ENCODE results near the gene NADSYN1.

The NADSYN1 gene

DNA sequence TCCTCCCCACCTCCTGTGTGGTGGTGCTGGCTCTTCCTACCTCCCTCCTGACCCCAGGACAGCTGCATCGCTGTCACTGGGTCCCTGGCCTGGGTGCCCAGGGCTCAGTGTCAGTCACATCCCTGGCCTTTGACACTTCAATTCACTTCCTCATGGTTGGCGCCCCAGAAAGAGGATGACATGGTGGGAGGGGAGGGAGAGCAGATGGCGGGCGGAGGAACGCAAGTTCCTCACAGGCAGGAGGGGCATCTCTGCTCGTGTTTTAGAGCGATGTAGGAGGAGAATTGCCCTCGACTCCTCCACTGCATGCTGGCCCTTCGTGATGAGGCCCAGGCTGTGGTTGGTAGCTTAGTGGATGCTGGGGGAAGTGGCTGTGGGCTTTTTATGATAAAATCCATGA lies 38.9 kb downstream of the NADSYN1 start:
- no peak for DNase-seq

DNA sequence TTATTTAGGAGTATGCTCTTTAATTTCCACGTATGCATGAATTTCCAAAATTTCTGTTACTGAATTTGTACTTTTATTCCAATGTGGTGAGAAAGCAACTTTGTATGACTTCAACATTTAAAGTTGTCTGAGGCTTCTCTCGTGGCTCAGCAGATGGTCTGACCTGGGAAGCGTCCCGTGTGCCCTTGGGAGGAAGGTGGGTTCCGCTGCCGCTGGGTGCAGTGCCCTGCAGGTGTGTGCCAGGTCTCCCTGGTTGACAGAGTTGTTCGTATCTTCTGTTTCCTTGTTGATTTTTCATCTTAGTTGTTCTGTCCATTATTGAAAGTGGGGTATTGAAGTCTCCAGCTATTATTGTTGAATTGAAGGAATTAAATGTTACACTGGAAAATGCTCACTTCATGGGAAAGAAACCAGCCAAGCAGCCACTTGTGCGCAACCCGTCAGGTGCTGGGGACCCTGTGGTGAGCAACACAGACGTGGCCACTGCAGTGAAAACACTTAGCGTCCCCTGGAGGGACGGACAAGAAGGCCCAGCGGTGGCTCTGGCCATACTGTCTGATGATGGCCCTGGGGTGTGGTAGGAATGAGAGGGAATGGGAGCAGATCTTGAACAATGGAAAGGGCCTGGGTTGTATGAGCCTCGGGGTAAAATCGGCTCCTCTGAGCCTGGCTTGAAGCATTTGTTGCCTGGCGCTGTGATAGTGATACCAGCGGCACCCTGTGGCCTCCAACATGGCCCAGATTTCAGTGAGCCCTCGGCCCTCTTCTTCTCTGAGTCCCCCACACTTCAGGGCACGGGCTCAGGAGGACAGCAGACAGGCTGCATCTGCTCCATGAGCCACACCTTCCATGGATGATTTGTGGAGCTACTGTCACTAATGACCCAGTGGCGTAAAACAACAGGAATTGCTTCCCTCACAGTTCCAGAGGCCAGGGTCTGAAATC lies 42.6 kb downstream of the NADSYN1 start:
- DNase-seq: no peak

DNA sequence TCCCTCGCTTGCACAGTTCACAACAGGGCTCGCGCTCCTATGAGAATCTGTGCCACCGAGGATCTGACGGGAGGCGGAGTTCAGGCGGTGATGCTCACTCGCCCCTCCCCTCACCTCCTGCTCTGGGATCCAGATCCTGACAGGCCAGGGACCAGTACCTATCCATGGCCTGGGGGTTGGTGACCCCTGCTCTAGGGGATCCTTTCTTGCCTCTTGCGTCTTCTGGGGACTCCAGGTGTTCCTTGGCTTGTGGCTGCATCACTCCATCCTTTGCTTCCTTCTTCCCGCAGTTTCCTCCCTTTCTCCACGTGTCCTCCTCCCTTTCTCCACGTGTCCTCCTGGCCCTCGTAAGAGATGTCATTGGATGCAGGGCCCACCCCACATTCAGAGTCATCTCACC lies 43.4 kb downstream of the NADSYN1 start:
- no peak for DNase-seq

DNA sequence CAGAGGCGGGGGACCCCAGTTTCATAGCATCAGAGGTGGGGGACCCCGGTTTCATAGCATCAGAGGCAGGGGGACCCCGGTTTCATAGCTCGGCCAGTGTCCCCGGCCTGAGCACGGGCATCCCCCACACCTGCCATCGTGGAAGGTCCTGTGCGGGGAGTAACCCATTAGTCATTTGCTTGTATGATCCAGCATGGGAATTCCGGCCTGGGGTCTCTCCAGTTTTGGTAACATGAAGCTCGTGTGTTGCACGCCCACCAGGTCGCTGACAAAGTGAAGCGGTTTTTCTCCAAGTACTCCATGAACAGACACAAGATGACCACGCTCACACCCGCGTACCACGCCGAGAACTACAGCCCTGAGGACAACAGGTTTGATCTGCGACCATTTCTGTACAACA lies 45.1 kb downstream of the NADSYN1 start:
- DNase-seq: no peak

DNA sequence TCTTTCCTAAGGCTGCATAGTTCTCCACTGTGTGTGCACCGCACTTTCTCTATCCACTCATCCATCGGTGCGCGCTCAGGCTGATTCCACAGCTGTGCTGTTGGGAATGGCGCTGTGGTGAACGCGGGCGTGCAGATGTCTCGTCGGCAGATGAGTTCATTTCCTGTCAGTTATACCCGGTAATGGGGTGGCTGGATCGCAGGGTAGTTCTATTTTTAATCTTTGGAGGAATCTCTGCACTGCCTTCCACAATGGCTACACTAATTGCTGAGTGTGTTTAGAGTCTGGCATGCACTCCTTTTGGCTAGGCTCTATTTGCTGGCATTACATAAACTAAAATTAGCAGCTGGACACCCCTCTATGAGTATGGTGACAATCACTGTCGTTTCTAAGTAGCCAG lies 46.1 kb downstream of the NADSYN1 start:
- DNase-seq: no peak

DNA sequence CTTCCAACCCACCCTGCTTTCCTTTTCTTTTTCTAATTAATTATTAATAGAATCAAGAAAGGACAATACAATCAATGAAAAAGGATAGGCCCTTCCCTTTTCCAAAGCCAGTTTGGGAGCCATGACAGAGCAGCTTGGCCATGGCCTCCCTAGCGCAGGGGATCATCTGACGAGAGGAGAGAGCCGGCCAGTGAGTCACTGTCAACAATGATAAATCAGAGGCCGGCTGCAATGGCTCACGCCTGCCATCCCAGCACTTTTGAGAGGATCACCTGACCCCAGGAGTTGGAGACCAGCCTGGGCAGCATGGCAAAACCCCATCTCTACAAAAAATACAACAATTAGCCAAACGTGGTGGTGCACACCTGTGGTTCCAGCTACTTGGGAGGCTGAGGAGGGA lies 46.5 kb downstream of the NADSYN1 start:
- DNase-seq: peak; percentile 56

DNA sequence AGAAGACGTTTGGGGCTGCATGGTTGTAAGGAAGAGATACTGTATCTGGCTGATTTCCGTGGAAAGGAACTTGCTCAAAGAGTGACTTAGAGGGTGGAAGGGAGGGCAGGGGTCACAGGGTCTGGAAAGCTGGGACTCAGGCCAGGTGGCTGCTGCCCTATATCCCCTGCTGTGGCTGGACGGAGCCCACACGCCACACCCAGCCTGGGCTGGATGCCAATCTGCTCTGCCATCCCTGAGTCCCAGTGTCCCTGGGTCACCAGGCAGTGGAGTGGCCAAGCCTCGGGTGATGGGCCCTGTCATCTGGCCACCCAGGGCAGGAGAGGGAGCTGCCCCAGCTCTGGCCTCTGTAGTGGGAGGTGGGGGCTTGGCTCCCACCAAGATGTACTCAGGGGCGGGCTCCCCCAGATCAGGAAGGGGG lies 47.6 kb downstream of the NADSYN1 start:
- no peak for DNase-seq

DNA sequence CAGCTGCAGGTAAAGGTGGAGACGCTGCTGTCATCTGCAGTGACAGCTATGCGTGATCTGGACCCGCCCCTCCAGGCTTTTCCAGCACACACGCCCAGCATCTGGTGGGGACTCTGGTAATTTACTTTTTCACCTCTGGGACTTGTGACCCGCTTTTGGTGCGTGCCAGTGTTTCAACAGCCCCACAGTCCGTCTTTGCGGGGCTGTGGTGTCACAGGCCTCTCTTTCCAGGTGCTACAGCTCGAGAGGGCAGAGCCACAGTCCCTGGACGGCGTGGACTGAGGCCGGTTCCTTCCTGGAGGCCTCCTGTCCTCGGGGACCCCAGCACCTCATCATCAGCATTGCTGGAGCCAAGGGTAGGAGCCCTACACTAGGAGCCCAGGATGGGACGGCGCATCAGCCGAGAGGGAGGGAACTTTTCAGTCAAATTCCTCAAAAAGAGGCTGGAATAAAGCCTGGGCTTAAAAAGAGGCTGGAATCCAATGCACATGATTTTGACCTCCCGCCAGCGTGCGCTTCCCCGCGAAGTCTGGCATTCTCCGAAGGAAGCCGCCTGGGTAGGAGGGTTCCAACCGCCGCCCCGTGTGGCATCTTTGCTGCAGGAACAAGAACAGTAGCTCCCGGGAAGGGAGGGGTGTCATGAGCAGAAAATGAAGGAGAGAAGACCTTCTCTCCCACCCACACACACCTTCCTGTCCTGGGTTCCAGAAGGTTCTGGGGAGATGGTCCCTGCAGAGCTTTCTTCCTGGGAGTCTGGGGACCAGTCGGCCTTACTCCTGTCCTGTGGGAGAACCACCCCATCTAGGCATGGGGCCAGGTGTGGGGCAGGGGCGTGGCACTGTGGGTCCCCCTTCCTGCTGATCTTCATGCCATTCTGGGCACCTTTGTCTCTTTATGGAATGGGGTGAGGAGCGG lies 48.3 kb downstream of the NADSYN1 start:
- no peak for DNase-seq

DNA sequence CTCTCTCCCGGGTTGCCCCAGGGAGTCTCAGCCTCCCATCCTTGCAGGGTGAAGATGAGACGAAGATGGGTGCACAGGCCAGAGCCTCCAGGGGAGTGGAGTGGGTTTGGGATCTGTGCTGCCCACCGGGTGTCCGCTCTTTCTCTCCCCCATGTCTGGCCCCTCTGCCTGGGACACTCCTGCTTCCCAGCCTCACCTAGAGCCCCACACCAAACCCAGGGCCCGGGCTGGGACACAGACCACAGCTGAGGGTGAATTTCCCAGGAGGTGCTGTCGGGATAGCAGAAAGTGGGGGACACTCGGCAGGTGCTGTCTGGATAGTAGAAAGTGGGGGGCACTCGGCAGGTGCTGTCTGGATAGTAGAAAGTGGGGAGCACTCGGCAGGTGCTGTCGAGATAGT lies 49.0 kb downstream of the NADSYN1 start:
- DNase-seq: no peak

DNA sequence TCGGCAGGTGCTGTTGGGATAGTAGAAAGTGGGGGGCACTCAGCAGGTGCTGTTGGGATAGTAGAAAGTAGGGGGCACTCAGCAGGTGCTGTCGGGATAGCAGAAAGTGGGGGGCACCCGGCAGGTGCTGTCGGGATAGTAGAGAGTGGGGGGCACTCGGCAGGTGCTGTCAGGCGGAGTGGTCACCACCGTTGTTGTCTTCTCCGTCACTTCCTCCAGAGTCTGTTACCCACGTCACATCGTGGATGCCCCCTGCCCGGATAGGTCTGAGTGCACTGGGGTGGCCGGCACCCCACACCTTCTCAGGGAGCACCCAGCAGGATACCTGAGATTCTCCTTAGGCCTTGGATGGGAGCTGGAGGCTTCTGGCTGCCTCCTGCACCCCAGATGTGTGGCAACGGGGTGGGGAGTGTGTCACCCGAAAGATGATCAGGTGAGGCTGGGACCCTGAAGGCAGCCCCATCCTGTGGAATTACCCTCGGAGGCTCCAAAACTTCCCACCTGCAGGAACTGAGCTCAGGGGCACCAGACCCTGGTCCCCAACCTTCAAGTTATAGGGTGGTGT lies 50.0 kb downstream of the NADSYN1 start:
- no peak for DNase-seq

DNA sequence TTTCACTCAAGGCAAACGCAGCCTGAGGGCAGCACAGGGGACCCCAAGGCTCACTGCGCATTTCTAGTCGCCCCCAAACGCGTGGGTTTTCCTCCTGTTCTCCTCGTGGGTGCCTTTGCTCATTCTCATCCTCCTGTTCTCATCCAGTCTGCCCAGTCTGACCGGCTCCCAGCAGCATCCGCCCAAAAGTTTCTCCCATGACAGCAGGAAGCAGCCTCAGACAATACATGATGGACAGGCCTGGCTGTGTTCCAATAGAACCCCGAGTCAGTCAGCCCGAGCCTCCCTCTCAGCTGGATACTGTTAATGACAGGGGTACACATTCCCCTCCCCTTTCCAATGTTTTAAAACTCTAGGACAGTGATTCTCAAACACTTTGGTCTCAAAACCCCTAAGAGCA lies 51.5 kb downstream of the NADSYN1 start:
- no peak for DNase-seq

DNA sequence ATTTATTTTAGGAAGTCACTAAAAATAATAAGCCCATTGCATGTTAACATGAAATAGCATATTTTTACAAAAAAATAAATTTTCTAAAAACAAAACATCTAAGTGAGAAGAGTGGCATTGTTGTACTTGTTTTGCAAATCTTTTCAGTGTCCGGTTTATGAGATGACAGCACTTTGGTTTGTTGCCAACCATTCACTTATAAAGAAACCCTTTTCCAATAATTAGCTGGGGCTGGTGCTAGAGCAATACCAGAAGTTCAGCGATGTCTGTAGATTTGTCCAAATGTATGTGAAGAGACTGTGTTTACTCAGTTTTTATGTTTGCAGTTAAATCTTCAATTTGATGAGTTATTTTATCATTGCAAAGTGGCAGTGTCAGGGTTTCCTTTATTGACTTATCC lies 52.0 kb downstream of the NADSYN1 start:
- DNase-seq: no peak

DNA sequence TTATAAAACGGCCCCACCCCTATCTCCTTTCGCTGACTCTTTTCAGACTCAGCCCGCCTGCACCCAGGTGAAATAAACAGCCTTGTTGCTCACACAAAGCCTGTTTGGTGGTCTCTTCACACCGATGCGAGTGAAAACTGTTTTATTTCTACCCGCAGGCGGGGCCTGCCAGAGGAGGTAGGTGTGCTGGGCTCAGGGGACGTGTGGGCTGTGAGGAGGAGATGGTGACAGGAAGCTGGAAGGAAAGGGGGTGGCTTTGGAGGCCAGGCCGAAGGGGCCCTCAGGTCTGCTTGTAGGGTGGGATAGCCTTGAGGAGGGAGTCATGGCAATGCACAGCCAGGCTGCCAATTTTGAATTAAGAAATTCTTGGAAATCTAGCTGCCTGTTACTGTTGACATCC lies 52.8 kb downstream of the NADSYN1 start:
- no peak for DNase-seq

DNA sequence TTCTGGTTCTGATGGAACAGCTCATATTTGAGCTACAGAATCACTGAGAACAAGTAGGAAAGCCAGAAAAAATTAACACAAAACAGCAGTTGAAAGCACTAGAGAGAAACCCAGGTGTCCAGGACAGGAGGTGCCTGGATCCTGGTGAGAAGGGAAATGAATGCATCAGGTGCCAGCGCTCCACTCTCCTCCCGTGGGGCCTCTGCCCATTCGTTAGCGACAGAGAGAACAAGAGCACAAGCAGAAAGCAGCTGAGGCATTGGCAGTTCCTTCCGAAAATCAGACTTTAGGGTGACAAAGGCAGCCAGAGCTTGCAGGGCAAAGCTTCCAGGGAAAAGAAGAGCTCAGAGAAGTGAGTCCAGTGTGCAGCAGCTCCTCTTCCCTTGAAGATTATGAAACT lies 54.1 kb downstream of the NADSYN1 start:
- no peak for DNase-seq

DNA sequence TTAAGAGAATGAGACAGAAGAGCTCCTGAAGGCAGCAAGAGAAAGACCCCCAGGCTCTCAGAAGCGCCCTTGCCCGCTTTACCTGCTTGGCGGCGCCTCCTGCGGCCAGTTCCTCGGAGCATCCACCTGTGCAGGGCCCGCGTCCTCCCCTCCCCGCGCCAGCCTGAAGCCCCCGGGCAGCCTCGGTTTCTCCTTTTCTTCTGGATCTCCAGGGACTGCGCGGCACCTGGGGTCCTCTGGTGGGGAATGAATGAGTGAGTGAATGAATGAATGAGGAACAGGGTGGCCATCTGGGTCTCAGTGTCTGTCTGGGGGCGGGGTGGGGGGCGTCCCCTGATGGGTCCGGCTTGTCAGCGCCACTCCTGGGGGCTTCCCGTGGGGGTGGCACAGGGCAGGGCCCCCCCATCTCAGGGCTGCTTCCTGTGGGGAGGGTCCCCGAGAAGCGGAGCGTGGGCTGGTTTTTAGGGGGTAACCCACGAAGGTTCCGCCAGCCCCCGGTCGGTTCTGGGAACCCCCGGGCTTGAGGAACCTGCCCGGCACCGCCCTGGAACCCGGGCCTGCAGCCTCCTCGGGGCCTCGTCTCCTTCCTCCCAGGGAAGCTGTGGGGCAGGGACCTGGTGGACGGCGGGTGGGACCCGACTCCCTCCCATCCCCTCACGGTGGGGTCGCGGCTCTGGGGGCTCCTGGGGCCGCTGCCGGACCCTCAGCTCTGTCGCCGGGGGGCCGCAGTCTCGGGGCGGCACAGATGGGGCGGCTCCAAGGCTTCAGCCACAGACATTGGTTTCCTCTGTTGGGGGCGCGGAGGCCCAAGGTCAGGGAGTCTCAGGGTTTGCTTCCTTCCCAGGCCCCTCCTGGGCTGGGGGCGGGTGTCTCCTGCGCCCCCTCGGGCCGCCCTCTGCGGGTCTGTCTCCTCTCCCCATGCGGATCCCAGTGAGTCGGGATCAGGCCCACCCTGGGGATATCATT lies 65.8 kb downstream of the NADSYN1 start:
- no peak for DNase-seq

DNA sequence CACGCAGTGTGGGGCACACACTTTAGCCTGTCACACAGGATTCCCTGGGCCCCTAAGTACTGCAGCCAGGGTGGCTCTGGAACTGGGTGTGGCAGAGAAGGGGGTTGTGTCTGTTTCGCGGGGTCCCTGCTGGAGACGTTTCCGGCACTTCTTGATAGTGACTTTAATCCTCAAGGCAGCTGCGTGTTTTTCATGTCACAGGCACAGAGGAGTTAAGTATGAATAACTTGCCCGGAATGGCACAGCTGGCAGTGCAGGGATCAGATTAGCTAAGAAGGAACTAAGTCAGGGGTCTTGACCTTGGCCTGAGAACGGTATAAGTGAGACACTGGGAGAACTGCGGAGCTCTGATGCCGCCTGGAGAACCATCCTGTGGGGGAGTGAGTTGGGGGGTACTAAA lies 66.5 kb downstream of the NADSYN1 start:
- no peak for DNase-seq

DNA sequence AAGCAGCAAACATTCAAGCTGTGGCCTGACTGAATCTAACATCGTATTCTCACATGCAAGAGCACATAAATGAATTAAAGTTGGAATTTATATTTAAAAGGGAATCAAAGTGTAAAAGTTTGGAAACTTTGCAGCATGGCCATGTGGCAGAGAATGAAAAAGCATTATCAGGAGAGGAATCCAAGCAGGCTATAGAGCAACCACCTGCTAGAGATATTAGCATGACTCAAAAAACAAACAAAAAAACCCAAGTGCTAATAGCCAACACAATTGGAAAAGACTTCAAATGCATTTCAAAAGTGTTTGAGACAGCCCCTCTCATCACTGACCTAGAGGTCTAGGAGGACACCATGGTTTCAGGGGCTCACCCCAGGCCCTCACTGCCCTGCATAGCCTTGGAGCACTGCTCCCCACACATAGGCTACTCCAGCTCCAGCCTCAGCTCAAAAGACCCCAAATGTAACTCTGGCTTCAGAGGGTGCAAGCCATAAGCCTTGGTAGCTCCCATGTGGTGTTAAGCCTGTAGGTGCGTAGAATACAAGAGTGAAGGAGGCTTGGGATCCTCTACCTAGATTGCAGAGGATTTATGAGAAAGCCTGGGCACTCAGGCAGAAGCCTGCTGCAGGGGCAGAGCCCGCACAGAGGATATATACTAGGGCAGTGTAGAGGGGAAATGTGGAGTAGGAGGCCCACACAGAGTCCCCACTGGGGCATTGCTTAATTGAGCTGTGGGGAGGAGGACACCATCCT lies 72.4 kb downstream of the NADSYN1 start:
- peak; percentile 87 for DNase-seq

DNA sequence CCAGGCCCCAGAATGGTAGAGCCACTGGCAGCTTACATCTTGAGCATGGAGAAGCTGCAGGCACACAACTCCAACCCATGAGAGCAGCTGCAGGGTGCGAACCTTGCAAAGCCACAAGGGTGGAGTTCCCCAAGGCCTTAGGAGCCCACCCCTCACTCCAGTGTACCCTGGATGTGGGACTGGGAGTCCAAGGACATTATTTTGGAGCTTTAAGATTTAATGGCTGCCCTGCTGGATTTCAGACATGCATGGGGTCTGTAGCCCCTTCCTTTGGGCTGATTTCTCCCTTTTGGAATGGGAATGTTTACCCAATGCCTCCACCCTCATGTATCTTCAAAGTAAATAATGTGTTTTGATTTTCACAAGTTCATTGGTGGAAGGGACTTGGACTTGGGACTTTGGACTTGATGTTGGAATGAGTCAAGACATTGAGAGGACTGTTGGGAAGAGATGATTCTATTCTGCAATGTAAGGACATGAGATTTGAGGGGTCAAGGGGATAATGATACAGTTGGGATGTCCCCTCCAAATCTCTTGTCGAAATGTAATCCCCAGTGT lies 73.0 kb downstream of the NADSYN1 start:
- DNase-seq: peak; percentile 58

DNA sequence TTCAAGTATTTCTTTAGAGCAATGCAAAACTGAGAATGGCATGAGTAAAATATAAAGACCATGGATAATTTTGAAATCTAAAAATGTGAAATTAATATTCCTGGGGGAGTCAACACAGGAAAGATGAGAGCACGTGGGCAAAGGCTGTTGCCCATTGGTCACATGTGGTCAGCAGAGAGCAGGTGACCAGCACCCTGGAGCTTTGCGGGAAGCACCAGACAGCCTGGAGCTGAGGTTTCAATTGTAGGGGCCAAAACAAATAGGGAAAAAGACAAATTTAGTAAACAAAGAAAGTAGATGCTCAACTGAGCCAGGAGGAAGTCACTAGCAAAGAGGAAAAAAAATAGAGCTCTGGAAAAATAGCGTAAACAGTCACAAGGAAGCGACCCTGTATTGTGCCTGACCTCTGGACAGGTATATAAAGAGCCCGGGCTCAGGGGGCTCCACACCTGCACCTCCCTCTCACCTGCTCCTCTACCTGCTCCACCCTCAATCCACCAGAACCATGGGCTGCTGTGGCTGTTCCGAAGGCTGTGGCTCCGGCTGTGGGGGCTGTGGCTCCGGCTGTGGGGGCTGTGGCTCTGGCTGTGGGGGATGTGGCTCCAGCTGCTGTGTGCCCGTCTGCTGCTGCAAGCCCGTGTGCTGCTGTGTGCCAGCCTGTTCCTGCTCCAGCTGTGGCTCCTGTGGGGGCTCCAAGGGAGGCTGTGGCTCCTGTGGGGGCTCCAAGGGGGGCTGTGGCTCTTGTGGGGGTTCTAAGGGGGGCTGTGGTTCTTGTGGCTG lies 74.0 kb downstream of the NADSYN1 start, which contains the start of gene KRTAP5-7:
TSS of gene KRTAP5-7 (plus strand) at position 472 of the 780 bp plus-strand sequence. CDS start at position 506, 34 bp downstream.
- peak; percentile 58 for DNase-seq

DNA sequence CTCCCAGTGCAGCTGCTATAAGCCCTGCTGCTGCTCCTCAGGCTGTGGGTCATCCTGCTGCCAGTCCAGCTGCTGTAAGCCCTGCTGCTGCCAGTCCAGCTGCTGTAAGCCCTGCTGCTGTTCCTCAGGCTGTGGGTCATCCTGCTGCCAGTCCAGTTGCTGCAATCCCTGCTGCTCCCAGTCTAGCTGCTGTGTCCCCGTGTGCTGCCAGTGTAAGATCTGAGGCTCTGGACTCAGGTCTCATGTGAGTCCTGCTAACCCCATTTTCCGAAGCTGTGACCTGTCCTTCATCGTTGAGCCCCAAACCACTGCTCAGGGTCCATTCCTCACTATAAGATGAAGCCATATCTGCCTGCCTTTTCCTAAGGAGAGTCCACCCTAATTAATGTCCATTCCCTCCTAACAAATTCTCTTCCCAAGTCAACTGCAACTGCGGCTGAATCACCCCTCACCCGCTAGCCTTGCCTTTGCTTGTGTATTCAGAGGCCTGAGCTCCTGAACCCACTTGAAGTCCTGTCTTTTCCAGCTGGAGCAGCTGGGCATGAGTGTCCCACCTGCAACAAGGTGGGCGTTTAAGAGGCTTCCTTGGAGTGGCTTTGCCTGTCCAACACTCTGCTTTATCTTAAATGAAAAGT lies 74.7 kb downstream of the NADSYN1 start:
- peak; percentile 72 for DNase-seq
